CD4-positive, alpha-beta T cell treated with Interleukin-4 for 4 hours (primary cell): ENCODE results near the gene LRRFIP1.
A peak's percentile ranks its signal among the peaks of the same experiment; 100 is the strongest.
"Not testable (repeated sequence)": the region's sequence is repeated elsewhere in the genome, so short reads cannot be mapped to it uniquely, and the experiment has no call there.

ENCODE experiments used
- DNase-seq: peaks from one replicate; pipeline ENCODE4 v3.0.0-alpha.2; 2020

The LRRFIP1 gene

GRCh38 chr2:237627441-237628246 lies at the start of gene LRRFIP1:
Gene LRRFIP1, plus strand, starts transcription at chr2:237627587. Its CDS starts 58 bp downstream, at chr2:237627645.
- DNase-seq = no peak

- DNase-seq = no peak
These were observed 49.2 kb upstream of the LRRFIP1 start for GRCh38 chr2:237577956-237578870.

- no peak for DNase-seq
These were observed 46.1 kb upstream of the LRRFIP1 start for GRCh38 chr2:237581326-237581725.

GRCh38 chr2:237581751-237582746 lies 45.3 kb upstream of the LRRFIP1 start:
- DNase-seq = peak; percentile 39

- DNase-seq = no peak
These were observed 43.7 kb upstream of the LRRFIP1 start for GRCh38 chr2:237583385-237584295.

GRCh38 chr2:237585590-237586221 lies 41.7 kb upstream of the LRRFIP1 start:
- no peak for DNase-seq

- DNase-seq = no peak
These were observed 39.2 kb upstream of the LRRFIP1 start for GRCh38 chr2:237588044-237588696.

GRCh38 chr2:237590272-237591140 lies 36.9 kb upstream of the LRRFIP1 start, which contains the start of gene RAB17:
Gene RAB17, minus strand, starts transcription at chr2:237590734. Its CDS starts 4,580 bp downstream, at chr2:237586154.
- DNase-seq = no peak

- DNase-seq = no peak
These were observed 36.1 kb upstream of the LRRFIP1 start for GRCh38 chr2:237591141-237591881.

- DNase-seq = no peak
These were observed 34.9 kb upstream of the LRRFIP1 start for GRCh38 chr2:237592425-237592980.

- no peak for DNase-seq
These were observed 34.4 kb upstream of the LRRFIP1 start for GRCh38 chr2:237593036-237593435.

GRCh38 chr2:237593596-237594320 lies 33.6 kb upstream of the LRRFIP1 start:
- no peak for DNase-seq

GRCh38 chr2:237594514-237594871 lies 32.9 kb upstream of the LRRFIP1 start:
- DNase-seq = no peak

GRCh38 chr2:237595829-237596519 lies 31.4 kb upstream of the LRRFIP1 start:
- not testable (repeated sequence) for DNase-seq

GRCh38 chr2:237596520-237597195 lies 30.7 kb upstream of the LRRFIP1 start:
- DNase-seq = no peak
